Measurements from ENCODE around the gene SVOP.

DNA sequence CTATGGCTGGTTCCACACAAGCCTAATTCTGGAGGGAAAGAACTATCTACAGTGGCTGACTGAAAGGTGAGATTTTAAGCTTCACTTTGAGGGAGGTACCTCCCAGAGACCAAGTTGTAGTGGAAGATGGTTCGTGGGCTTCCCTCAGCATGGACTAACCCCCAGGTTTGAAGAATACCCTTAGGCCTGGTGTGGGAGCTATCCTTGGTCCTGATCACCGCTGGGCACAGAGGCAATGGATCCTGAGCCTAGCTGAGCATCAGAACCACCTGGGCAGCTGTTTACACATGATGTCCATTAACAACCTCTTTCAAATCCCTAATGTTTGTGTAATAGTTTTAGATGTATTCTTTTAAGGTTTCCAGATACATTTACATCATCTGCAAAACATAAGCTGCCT is 130.7 kb downstream of the SVOP start:
- TF ChIP-seq, protein P1, sequence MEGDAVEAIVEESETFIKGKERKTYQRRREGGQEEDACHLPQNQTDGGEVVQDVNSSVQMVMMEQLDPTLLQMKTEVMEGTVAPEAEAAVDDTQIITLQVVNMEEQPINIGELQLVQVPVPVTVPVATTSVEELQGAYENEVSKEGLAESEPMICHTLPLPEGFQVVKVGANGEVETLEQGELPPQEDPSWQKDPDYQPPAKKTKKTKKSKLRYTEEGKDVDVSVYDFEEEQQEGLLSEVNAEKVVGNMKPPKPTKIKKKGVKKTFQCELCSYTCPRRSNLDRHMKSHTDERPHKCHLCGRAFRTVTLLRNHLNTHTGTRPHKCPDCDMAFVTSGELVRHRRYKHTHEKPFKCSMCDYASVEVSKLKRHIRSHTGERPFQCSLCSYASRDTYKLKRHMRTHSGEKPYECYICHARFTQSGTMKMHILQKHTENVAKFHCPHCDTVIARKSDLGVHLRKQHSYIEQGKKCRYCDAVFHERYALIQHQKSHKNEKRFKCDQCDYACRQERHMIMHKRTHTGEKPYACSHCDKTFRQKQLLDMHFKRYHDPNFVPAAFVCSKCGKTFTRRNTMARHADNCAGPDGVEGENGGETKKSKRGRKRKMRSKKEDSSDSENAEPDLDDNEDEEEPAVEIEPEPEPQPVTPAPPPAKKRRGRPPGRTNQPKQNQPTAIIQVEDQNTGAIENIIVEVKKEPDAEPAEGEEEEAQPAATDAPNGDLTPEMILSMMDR (IDR thresholded peaks at IDR 0.05; ENCODE audit: low read depth, low read length), result no peak
- TF ChIP-seq EZH2phosphoT487 (IDR thresholded peaks at IDR 0.05; ENCODE audit: low read depth), result no peak
